Measurements from ENCODE around the gene PTPA. TPM values are rescaled to one million over a fixed set of nuclear protein-coding genes. Genes with fewer than 3 reads are reported as not detected.

PTPA gene
- total and polyA plus RNA-seq, 10 of the 15 experiments (the other 5 are each of a cell fraction or from before 2014, with no cell fraction given), result 1.6 to 111 (median 55.1) TPM

- no peak overlapping the region for H2AFZ ChIP-seq (ENCODE audit: control insufficient read depth, low read depth, low read length)
- ATAC-seq (no peak), FAIRE-seq (no peak), DNase-seq (ENCODE audit: low read depth, low spot score) (no peak)
- H3K36me3 ChIP-seq (ENCODE audit: control insufficient read depth in 2 of 2, insufficient read depth in 2 of 2, low read length in 1 of 2), result no peaks in the 10 kb centered on the region
- CTCF ChIA-PET, result interaction anchor here (2.1 kb wide), 1 partner anchor 8 kb away, joined by 6 read pairs; no protein-coding TSS in a partner anchor
- SMC1A ChIA-PET (ENCODE audit: uncharacterized antibody, unreplicated experiment), result no interaction called here
- no peaks in the 10 kb centered on the region for H3K4me1 ChIP-seq (ENCODE audit: control insufficient read depth, insufficient read depth, low read length)
- TF ChIP-seq ATF7 (IDR thresholded peaks at IDR 0.05; ENCODE audit: low read depth) (no peak), RUNX3 (IDR thresholded peaks at IDR 0.05; ENCODE audit: low read length) (no peak), RFX5 (IDR thresholded peaks at IDR 0.05; ENCODE audit: low read depth, low read length) (no peak), TBL1XR1 (IDR thresholded peaks at IDR 0.05; ENCODE audit: low read depth, low read length) (no peak), RAD21 (IDR thresholded peaks at IDR 0.05; ENCODE audit: insufficient read depth, low read depth, low read length) (no peak), NR2C1 (IDR thresholded peaks at IDR 0.05) (no peak), SKIL (IDR thresholded peaks at IDR 0.05; ENCODE audit: low read depth, poor library complexity, severe bottlenecking) (no peak)
- POLR2A ChIA-PET, result no interaction called here
- intact Hi-C loops (cut with micrococcal nuclease; ENCODE audit: unreplicated experiment), result no loop called here
- no peaks in the 10 kb centered on the region for H3K79me2 ChIP-seq (ENCODE audit: control insufficient read depth, insufficient read depth, low read length)
- WGBS (ENCODE audit: insufficient coverage, insufficient replicate concordance, low lambda C conversion rate, missing lambda C conversion rate), result 69% methylated on average over 12 of the region's 12 CpGs
- in situ Hi-C loops (cut with MboI), result no loop called here
- RAD21 ChIA-PET (ENCODE audit: unreplicated experiment), result no interaction called here
- no peak overlapping the region for H3K27ac ChIP-seq (ENCODE audit: control insufficient read depth, insufficient read depth)
- H4K20me1 ChIP-seq (ENCODE audit: control insufficient read depth, insufficient read depth), result no peaks in the 10 kb centered on the region
- H3K9me3 ChIP-seq (replicated peaks; ENCODE audit: control insufficient read depth, insufficient read depth, low read length), result no peaks in the 10 kb centered on the region
- H3K4me2 ChIP-seq (ENCODE audit: control insufficient read depth, insufficient read depth), result no peak overlapping the region
- H3K9ac ChIP-seq (ENCODE audit: control insufficient read depth, insufficient read depth, low read length), result no peak overlapping the region
- H3K27me3 ChIP-seq (replicated peaks in 1 of 2; ENCODE audit: control insufficient read depth in 2 of 2, insufficient read depth in 2 of 2, low read length in 1 of 2), result no peaks in the 10 kb centered on the region
- BruUV-seq (replicated peaks), result no TSS peak
- H3K4me3 ChIP-seq, result no peak overlapping the region
Observed at GRCh38 chr9:129095908-129096307, 15.3 kb upstream of the PTPA start.
